K562 (cell line): ENCODE data around the gene DOCK7. TPM values are rescaled to one million over a fixed set of nuclear protein-coding genes. Genes with fewer than 3 reads are reported as not detected.
"Not testable (repeated sequence)": the region's sequence is repeated elsewhere in the genome, so short reads cannot be mapped to it uniquely, and the experiment has no call there.

Experiments
- ATAC-seq: fragments of 200-7000 bp; cut with Tn5 transposase; 3 replicates; pipeline ENCODE4 v1.9.1; 2020; ENCODE audit warnings: moderate library complexity
- BruUV-seq: library from RNA; stranded (reverse); fragments of 400-500 nt; replicated peaks from 2 replicates; lab custom pipeline; 2021; lab: Mats Ljungman, UMichigan
- CTCF ChIA-PET: fragments of 300-600 bp; formaldehyde crosslinking; extraction: SDS; loops from one replicate; lab custom pipeline; 2021; ENCODE audit warnings: low intra/inter-chr PET ratio; lab: Yijun Ruan, JAX
- POLR2A ChIA-PET: fragments of 300-600, 350-650 bp; sonication (Branson Sonifier 250); formaldehyde crosslinking; extraction: SDS; loops from one replicate; lab custom pipeline; 2021; ENCODE audit warnings: antibody characterized with exemption, inconsistent platforms; lab: Yijun Ruan, JAX
- DNase-seq, 4 experiments: peaks; one replicate each; pipeline versions ENCODE4 v3.0.0 to v3.0.0-alpha.2; 2011 to 2018; ENCODE audit warnings: low spot score in 3 of 4, mixed read lengths in 3 of 4; ENCODE audit errors: extremely low read depth in 1 of 4
- FAIRE-seq: peaks from 2 replicates; lab custom pipeline; 2011; peaks lifted over from hg19 to GRCh38; lab: Jason Lieb, UNC
- H2AFZ ChIP-seq: 2 replicates; pipeline ENCODE4 v1.6.0; 2011; ENCODE audit warnings: low read depth, low read length, control low read depth, inconsistent platforms
- H3K27ac ChIP-seq: fragments of 200-600 bp; 3 replicates; pipeline ENCODE4 v1.8.0; 2011; ENCODE audit warnings: low read depth, mild to moderate bottlenecking, control low read depth, inconsistent platforms, low read length, moderate library complexity, mixed read lengths; ENCODE audit errors: extremely low read depth
- H3K27me3 ChIP-seq, 2 experiments: fragments of 300-600 bp in 1 of 2; 2 replicates in 1 of 2; 3 replicates in 1 of 2; pipeline versions ENCODE4 v1.6.0 to v1.8.0; 2011; ENCODE audit warnings: inconsistent platforms in 2 of 2, low read length in 2 of 2, mild to moderate bottlenecking in 1 of 2, mixed read lengths in 1 of 2, moderate library complexity in 1 of 2; ENCODE audit not compliant: control insufficient read depth in 2 of 2, insufficient read depth in 2 of 2
- H3K36me3 ChIP-seq: fragments of 300-600 bp; 3 replicates; pipeline ENCODE4 v1.8.0; 2011; ENCODE audit warnings: mild to moderate bottlenecking, low read length, inconsistent platforms; ENCODE audit not compliant: control insufficient read depth, insufficient read depth
- H3K4me1 ChIP-seq, 2 experiments: fragments of 200-600 bp in 1 of 2; replicated peaks in 1 of 2; 2 replicates in 1 of 2; 3 replicates in 1 of 2; pipeline versions ENCODE4 v1.5.1 to v1.8.0; 2011; ENCODE audit warnings: inconsistent platforms in 2 of 2, low read length in 2 of 2, mild to moderate bottlenecking in 1 of 2, mixed read lengths in 1 of 2, moderate library complexity in 1 of 2; ENCODE audit not compliant: control insufficient read depth in 2 of 2, insufficient read depth in 2 of 2
- H3K4me2 ChIP-seq: 2 replicates; pipeline ENCODE4 v1.6.1; 2011; ENCODE audit warnings: low read length, control low read depth, inconsistent platforms, mixed read lengths; ENCODE audit not compliant: insufficient read depth
- H3K4me3 ChIP-seq: fragments of 200-600 bp; sonication (generic), shearing (Covaris generic); 2 replicates; pipeline ENCODE4 v1.5.1; 2016; ENCODE audit warnings: control low read depth, inconsistent platforms
- H3K79me2 ChIP-seq: fragments of 200-600 bp; 3 replicates; pipeline ENCODE4 v1.8.0; 2011; ENCODE audit warnings: low read length, inconsistent platforms; ENCODE audit not compliant: control insufficient read depth, insufficient read depth
- H3K9ac ChIP-seq, 2 experiments: 2 replicates each; pipeline versions ENCODE4 v1.6.0 to v1.6.1; 2011; ENCODE audit warnings: low read depth in 2 of 2, low read length in 2 of 2, control low read depth in 1 of 2, inconsistent platforms in 1 of 2, mild to moderate bottlenecking in 1 of 2, mixed read lengths in 1 of 2; ENCODE audit not compliant: insufficient read depth in 1 of 2
- H3K9me1 ChIP-seq: one replicate; pipeline ENCODE4 v1.6.0; 2011; ENCODE audit warnings: inconsistent platforms, mild to moderate bottlenecking, low read length, moderate library complexity; ENCODE audit not compliant: control insufficient read depth, insufficient read depth
- H3K9me3 ChIP-seq: replicated peaks from 2 replicates; pipeline ENCODE4 v1.5.1; 2011; ENCODE audit warnings: low read depth, low read length, inconsistent platforms; ENCODE audit not compliant: control insufficient read depth, insufficient read depth
- H4K20me1 ChIP-seq: replicated peaks from 2 replicates; pipeline ENCODE4 v1.6.1; 2011; ENCODE audit warnings: low read length, inconsistent platforms, mixed read lengths; ENCODE audit not compliant: control insufficient read depth, insufficient read depth
- BCOR ChIP-seq: fragments of 450-650 bp; IDR thresholded peaks from 2 replicates; pipeline ENCODE4 v1.6.1; 2016
- ZNF121 ChIP-seq: sonication (generic); formaldehyde crosslinking; conservative IDR thresholded peaks from 2 replicates; pipeline ENCODE4 v1.8.0; 2022; ENCODE audit warnings: missing genetic modification reagents
- WGBS: fragments of 100-300 bp; shearing (Covaris generic); methylation state at CpG from one replicate; pipeline ENCODE4 v1.1.6; 2016; ENCODE audit warnings: low coverage, mixed read lengths; ENCODE audit not compliant: insufficient coverage; ENCODE audit errors: missing lambda C conversion rate; 5-methylcytosine and 5-hydroxymethylcytosine counted together
- in situ Hi-C: fragments of 300-500 bp; cut with MboI; formaldehyde crosslinking; loops from 4 replicates; pipeline ENCODE4 v1.15.0; 2018; ENCODE audit warnings: inconsistent platforms, mixed read lengths
- intact Hi-C: fragments of 100-400 bp; cut with micrococcal nuclease; formaldehyde crosslinking; loops from 2 replicates; pipeline ENCODE4 v1.14.2; 2022
- polyA plus RNA-seq, 8 experiments: library from polyadenylated mRNA; depleted of rRNA in 4 of 8; stranded (reverse) in 5 of 8; unstranded in 3 of 8; fragments of >200 nt; fragmentation: Nextera tagmentation in 2 of 8; fragmentation: Illumina TruSeq in 1 of 8; extraction: Ambion mirVana in 2 of 8; extraction: Trizol in 1 of 8; gene quantifications; 2 replicates each; pipeline versions ENCODE4 v1.2.1 to v1.2.3, GENCODE V29; 2011 to 2014; ENCODE audit warnings: inconsistent platforms in 1 of 8, missing spikeins in 1 of 8
- total RNA-seq, 7 experiments: library from RNA; depleted of rRNA in 6 of 7; stranded (reverse); fragments of >200 nt in 6 of 7; fragmentation: Illumina TruSeq in 2 of 7; extraction: Trizol in 2 of 7; gene quantifications; 2 replicates each; pipeline versions ENCODE4 v1.2.1 to v1.2.3, GENCODE V29; 2011 to 2021; ENCODE audit warnings: low replicate concordance in 1 of 7

The DOCK7 gene
- total and polyA plus RNA-seq, 9 of the 15 experiments (the other 6 are each of a cell fraction or from before 2014, with no cell fraction given) = 4.9 to 35.1 (median 12.6) TPM

DNA sequence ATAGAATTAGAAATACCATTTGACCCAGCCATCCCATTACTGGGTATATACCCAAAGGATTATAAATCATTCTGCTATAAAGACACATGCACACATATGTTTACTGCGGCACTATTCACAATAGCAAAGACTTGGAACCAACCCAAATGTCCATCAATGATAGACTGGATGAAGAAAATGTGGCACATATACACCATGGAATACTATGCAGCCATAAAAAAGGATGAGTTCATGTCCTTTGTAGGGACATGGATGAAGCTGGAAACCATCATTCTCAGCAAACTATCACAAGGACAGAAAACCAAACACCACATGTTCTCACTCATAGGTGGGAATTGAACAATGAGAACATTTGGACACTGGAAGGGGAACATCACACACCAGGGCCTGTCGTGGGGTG is 7.2 kb downstream of the DOCK7 start:
- TF ChIP-seq BCOR = 0 out of 2 replicates have a peak, but pooled peaks have one; percentile 34
- POLR2A ChIA-PET, in situ Hi-C loops, ATAC-seq, H2AFZ ChIP-seq, H4K20me1 ChIP-seq, FAIRE-seq, H3K4me2 ChIP-seq, BruUV-seq, H3K4me3 ChIP-seq, H3K9me3 ChIP-seq, H3K27ac ChIP-seq, H3K36me3 ChIP-seq, H3K9me1 ChIP-seq, H3K9ac ChIP-seq, DNase-seq, H3K27me3 ChIP-seq: not testable (repeated sequence)
- no CpG with 5 or more reads among the region's 2 CpGs for whole genome bisulfite sequencing
- Histone ChIP-seq H3K4me1 (peaks cover 6 to 10% of the 10 kb centered on the region in 2 experiments; a peak in 4 of 5 replicates), H3K79me2 (peaks cover 12% of the 10 kb centered on the region; the same call in 2 of the 3 replicates)
- intact Hi-C loops = loop anchor here (10.0 kb wide), 1 partner anchor 54 kb away; no protein-coding TSS in a partner anchor
- CTCF ChIA-PET = interaction anchor here (0.6 kb wide), 1 partner anchor 17 kb away, joined by 3 read pairs; no protein-coding TSS in a partner anchor

DNA sequence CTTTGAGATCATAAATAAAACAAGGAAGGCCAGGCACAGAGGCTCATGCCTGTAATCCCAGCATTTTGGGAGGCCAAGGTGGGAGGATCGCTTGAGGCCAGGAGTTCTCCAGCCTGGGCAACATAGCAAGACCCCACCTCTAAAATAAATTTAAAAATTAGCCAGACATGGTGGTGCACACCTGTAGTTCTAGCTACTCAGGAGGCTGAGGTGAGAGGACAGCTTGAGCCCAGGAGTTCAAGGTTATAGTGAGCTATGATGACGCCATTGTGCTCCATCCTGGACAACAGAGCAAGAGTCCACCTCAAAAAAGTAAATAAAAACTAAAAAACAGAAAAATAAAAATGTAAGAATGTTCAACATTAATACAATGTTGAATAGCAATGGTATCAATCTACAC is 10.4 kb downstream of the DOCK7 start:
- FAIRE-seq, H4K20me1 ChIP-seq, in situ Hi-C loops, H3K79me2 ChIP-seq, H3K36me3 ChIP-seq, H3K4me2 ChIP-seq, CTCF ChIA-PET, H3K9ac ChIP-seq, H3K9me3 ChIP-seq, H3K4me1 ChIP-seq, H3K9me1 ChIP-seq, H3K4me3 ChIP-seq, H3K27ac ChIP-seq, H2AFZ ChIP-seq, intact Hi-C loops, DNase-seq, BruUV-seq, ATAC-seq, H3K27me3 ChIP-seq: not testable (repeated sequence)
- POLR2A ChIA-PET = interaction anchor here (0.6 to 2.8 kb wide), 3 partner anchors 12 to 22 kb away, joined by 3 to 12 read pairs (median 3); partner anchors contain the start of gene DOCK7
- 25% methylated on average over 1 of the region's 2 CpGs for WGBS
- TF ChIP-seq ZNF121 = peak; percentile 53; the same call in 1 of the 2 replicates
